Ovary (tissue), 9 donors: ENCODE data around the gene RGR. TPM values are rescaled to one million over a fixed set of nuclear protein-coding genes. Genes with fewer than 3 reads are reported as not detected.

Experiments
- DNase-seq, 5 donors: peaks; one replicate each; pipeline ENCODE4 v3.0.0-alpha.2; 2019 to 2020
- H3K27ac ChIP-seq, 2 donors: fragments of 200-600 bp; one replicate each; pipeline versions ENCODE4 v1.5.1 to v1.8.0; 2019 to 2022
- H3K27me3 ChIP-seq: fragments of 200-600 bp; one replicate; pipeline ENCODE4 v1.8.0; 2022
- H3K36me3 ChIP-seq: fragments of 200-600 bp; sonication (generic); one replicate; pipeline ENCODE4 v1.5.1; 2019
- H3K4me1 ChIP-seq: one replicate; pipeline ENCODE4 v1.8.1; 2013; ENCODE audit warnings: mild to moderate bottlenecking, moderate library complexity; ENCODE audit not compliant: insufficient read depth
- H3K4me3 ChIP-seq: fragments of 200-600 bp; sonication (generic); one replicate; pipeline ENCODE4 v1.5.1; 2017
- H3K9me3 ChIP-seq, 2 donors: fragments of 200-600 bp in 1 of 2; sonication (generic) in 1 of 2; one replicate each; pipeline versions ENCODE4 v1.5.1 to v1.8.1; 2013 to 2019; ENCODE audit warnings: mild to moderate bottlenecking in 1 of 2, moderate library complexity in 1 of 2
- EP300 ChIP-seq: sonication (generic); formaldehyde crosslinking; IDR thresholded peaks from one replicate; pipeline ENCODE4 v1.6.1; 2017; ENCODE audit warnings: antibody characterized with exemption
- POLR2A ChIP-seq: fragments of 450-650 bp; IDR thresholded peaks from one replicate; pipeline ENCODE4 v1.6.1; 2017; ENCODE audit warnings: antibody characterized with exemption, mild to moderate bottlenecking, moderate library complexity
- WGBS, 3 donors: extraction: QIAGEN DNeasy Blood & Tissue Kit in 1 of 3; methylation state at CpG; one replicate each; pipeline versions ENCODE4 v1.1.5 to v1.1.7; 2013 to 2017; 5-methylcytosine and 5-hydroxymethylcytosine counted together
- intact Hi-C, 4 donors: fragments of 100-400 bp; cut with DNase I; formaldehyde crosslinking; loops; one replicate each; pipeline versions ENCODE4 v1.11.0 to v1.15.1; 2022 to 2023
- polyA plus RNA-seq, 2 donors: library from polyadenylated mRNA; stranded (reverse); fragments of 200-250 nt in 1 of 2; fragments of 350-450 nt in 1 of 2; fragmentation: Illumina TruSeq in 1 of 2; extraction: RNeasy Lipid Tissue Mini Kit (QIAGEN cat#74804) in 1 of 2; gene quantifications; one replicate each; pipeline ENCODE4 v1.2.3, GENCODE V29; 2013 to 2014
- total RNA-seq, 7 donors: library from RNA; depleted of rRNA in 2 of 7; stranded (reverse); fragments of >200 nt in 2 of 7; fragmentation: NEBNext Ultra II Directional in 3 of 7; extraction: Animal tissue kit (Norgen Biotek cat#: 25700) in 3 of 7; gene quantifications; one replicate each; pipeline versions ENCODE4 v1.1.0 to v1.2.4, GENCODE V29; 2016 to 2023
- TF ChIP-seq, protein P1 (sequence below), 3 donors: fragments of 450-650 bp in 2 of 3; fragments of 200-600 bp in 1 of 3; IDR thresholded peaks; one replicate each; pipeline versions ENCODE4 v1.5.1 to v1.8.0; 2016 to 2022; ENCODE audit warnings: antibody characterized with exemption in 3 of 3, mild to moderate bottlenecking in 1 of 3
- donor health status: DM: no; HTN: no; CAD: no; lungs with moderate emphysema.
- donor health status: DM: no; HTN: no; CAD: no.
- donor health status: Bipolar disorder and iron deficiency.
- donor health status: DM: yes; HTN: yes; CAD: no.
- donor health status: DM: no; HTN: no; CAD: no.
- donor health status: DM: yes; HTN: yes; CAD: no.

RGR gene
- total and polyA plus RNA-seq, 9 donors = not detected

GRCh38 chr10:84214046-84214572 lies 30.7 kb upstream of the RGR start:
- no peaks in the 10 kb centered on the region for H3K4me1 ChIP-seq
- no peaks in the 10 kb centered on the region for H3K36me3 ChIP-seq
- no peaks in the 10 kb centered on the region for H3K27me3 ChIP-seq
- H3K27ac ChIP-seq = no peak overlapping the region
- no peaks in the 10 kb centered on the region for H3K9me3 ChIP-seq
- DNase-seq = no peak
- no peak for TF ChIP-seq EP300
- TF ChIP-seq, protein P1, sequence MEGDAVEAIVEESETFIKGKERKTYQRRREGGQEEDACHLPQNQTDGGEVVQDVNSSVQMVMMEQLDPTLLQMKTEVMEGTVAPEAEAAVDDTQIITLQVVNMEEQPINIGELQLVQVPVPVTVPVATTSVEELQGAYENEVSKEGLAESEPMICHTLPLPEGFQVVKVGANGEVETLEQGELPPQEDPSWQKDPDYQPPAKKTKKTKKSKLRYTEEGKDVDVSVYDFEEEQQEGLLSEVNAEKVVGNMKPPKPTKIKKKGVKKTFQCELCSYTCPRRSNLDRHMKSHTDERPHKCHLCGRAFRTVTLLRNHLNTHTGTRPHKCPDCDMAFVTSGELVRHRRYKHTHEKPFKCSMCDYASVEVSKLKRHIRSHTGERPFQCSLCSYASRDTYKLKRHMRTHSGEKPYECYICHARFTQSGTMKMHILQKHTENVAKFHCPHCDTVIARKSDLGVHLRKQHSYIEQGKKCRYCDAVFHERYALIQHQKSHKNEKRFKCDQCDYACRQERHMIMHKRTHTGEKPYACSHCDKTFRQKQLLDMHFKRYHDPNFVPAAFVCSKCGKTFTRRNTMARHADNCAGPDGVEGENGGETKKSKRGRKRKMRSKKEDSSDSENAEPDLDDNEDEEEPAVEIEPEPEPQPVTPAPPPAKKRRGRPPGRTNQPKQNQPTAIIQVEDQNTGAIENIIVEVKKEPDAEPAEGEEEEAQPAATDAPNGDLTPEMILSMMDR (IDR thresholded peaks at IDR 0.05) = no peak
- no peak for TF ChIP-seq POLR2A
- 60 to 81% (median 60%) methylated on average over 25 of the region's 25 CpGs for WGBS, 3 donors
- no peak overlapping the region for H3K4me3 ChIP-seq
- intact Hi-C loops = no loop called here

- DNase-seq = no peak
- H3K9me3 ChIP-seq = no peaks in the 10 kb centered on the region
- H3K36me3 ChIP-seq = no peaks in the 10 kb centered on the region
- WGBS, 3 donors = 44 to 57% (median 51%) methylated on average over 12 of the region's 12 CpGs
- no peak overlapping the region for H3K4me3 ChIP-seq
- no peaks in the 10 kb centered on the region for H3K4me1 ChIP-seq
- H3K27me3 ChIP-seq = no peaks in the 10 kb centered on the region
- TF ChIP-seq EP300 = no peak
- no peak for TF ChIP-seq POLR2A
- TF ChIP-seq, protein P1 (IDR thresholded peaks at IDR 0.05) = no peak
- intact Hi-C loops = no loop called here
- no peak overlapping the region for H3K27ac ChIP-seq
Observed at GRCh38 chr10:84214612-84215235, 30.1 kb upstream of the RGR start.

DNA sequence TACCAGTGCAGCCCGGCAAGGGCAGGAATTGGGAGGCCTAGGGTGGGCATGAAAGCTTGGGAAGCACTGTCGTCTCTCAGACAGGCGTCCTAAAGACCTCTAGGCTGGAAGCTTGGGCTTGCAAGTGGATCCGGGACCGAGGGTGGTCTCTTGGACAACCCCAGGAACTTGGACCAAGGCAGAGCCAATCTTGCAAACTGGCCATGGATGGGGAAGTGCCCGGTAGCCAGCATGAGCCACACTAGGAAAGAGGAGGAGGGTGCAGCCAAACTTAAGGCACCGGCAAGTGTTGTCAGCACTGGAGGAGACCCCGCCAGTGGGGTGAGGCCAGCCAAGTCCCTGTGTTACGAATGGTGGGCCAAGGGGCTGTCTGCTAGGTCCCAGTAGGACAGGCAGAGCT lies 28.0 kb upstream of the RGR start:
- no peaks in the 10 kb centered on the region for H3K9me3 ChIP-seq
- no peak overlapping the region for H3K4me3 ChIP-seq
- no peak for TF ChIP-seq EP300
- DNase-seq = no peak
- 76 to 86% (median 86%) methylated on average over 9 of the region's 9 CpGs for WGBS, 3 donors
- no peak overlapping the region for H3K27ac ChIP-seq
- no peaks in the 10 kb centered on the region for H3K4me1 ChIP-seq
- intact Hi-C loops = no loop called here
- H3K36me3 ChIP-seq = no peaks in the 10 kb centered on the region
- no peaks in the 10 kb centered on the region for H3K27me3 ChIP-seq

DNA sequence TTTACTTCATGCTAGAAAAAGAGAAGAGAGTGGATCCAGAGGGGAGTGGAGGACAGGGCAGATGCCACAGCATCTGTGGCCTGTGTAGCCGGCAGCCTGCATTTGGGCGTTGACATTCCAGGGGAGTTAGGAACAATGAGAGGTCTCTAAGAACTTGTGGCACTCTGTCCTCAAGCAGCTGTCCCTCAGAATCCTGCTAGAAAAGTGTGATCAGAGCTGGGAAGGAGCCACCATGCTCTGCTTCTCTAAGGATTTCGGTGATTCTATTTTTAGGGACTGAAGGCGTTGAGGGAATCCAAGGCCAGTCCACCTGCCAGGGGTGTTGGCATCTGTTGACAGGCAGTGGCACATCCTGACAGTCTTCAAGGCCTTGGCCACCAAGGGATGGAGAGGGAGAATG lies 27.1 kb upstream of the RGR start:
- DNase-seq = no peak
- intact Hi-C loops = no loop called here
- 82 to 90% (median 89%) methylated on average over 4 of the region's 4 CpGs for WGBS, 3 donors
- TF ChIP-seq POLR2A = no peak
- TF ChIP-seq, protein P1 (IDR thresholded peaks at IDR 0.05) = no peak
- TF ChIP-seq EP300 = no peak
- Histone ChIP-seq H3K4me3 (no peak overlapping the region), H3K36me3 (no peaks in the 10 kb centered on the region), H3K27me3 (no peaks in the 10 kb centered on the region), H3K9me3 (no peaks in the 10 kb centered on the region), H3K4me1 (no peaks in the 10 kb centered on the region), H3K27ac (no peak overlapping the region)

- intact Hi-C loops = no loop called here
- no peak for DNase-seq
- no peak for TF ChIP-seq POLR2A
- TF ChIP-seq, protein P1 (IDR thresholded peaks at IDR 0.05) = no peak
- TF ChIP-seq EP300 = no peak
- H3K9me3 ChIP-seq = no peaks in the 10 kb centered on the region
- no peaks in the 10 kb centered on the region for H3K36me3 ChIP-seq
- H3K27ac ChIP-seq = no peak overlapping the region
- 70 to 85% (median 77%) methylated on average over 8 of the region's 8 CpGs for WGBS, 3 donors
- no peaks in the 10 kb centered on the region for H3K27me3 ChIP-seq
- no peak overlapping the region for H3K4me3 ChIP-seq
- H3K4me1 ChIP-seq = no peaks in the 10 kb centered on the region
Observed at GRCh38 chr10:84221916-84222315, 22.9 kb upstream of the RGR start.
